Measurements from ENCODE around the gene ZNF24.

GRCh38 chr18:35284841-35285240 lies 59.4 kb downstream of the ZNF24 start:
- no peak for TF ChIP-seq POLR2AphosphoS5 (IDR thresholded peaks at IDR 0.05; ENCODE audit: borderline replicate concordance, low read depth, low read length)
- no peak for TF ChIP-seq EZH2 (IDR thresholded peaks at IDR 0.05)
- no peak for TF ChIP-seq FOXP2 (optimal IDR thresholded peaks at IDR 0.05; ENCODE audit: control extremely low read depth, extremely low read length, insufficient read depth)

All from SK-N-MC (cell line).